ENCODE data around the gene BORCS6. TPM values are rescaled to one million over a fixed set of nuclear protein-coding genes. Genes with fewer than 3 reads are reported as not detected.
A peak's percentile ranks its signal among the peaks of the same experiment; 100 is the strongest.

BORCS6 gene
- total and polyA plus RNA-seq, 2 of the 13 experiments (the other 11 are each of a cell fraction or from before 2014, with no cell fraction given) = 2.0 to 5.1 TPM

GRCh38 chr17:8163978-8164814 is 25.8 kb downstream of the BORCS6 start (continued):
- TF ChIP-seq CSRNP1 (CRISPR knock-in tag; IDR thresholded peaks at IDR 0.05) (0 out of 2 replicates have a peak, but pooled peaks have one; percentile 24), ZNF740 (CRISPR knock-in tag; IDR thresholded peaks at IDR 0.05) (peak; percentile 83; the same call in 1 of the 2 replicates), HNF4A (CRISPR knock-in tag; IDR thresholded peaks at IDR 0.05) (peak; percentile 56), ZNF83 (CRISPR knock-in tag; IDR thresholded peaks at IDR 0.05; ENCODE audit: borderline replicate concordance) (no peak), FOXO1 (CRISPR knock-in tag; IDR thresholded peaks at IDR 0.05) (peak; percentile 59; the same call in 1 of the 2 replicates), YY1 (IDR thresholded peaks at IDR 0.05; ENCODE audit: insufficient read depth, insufficient replicate concordance, low read depth, low read length) (no peak), MTF2 (CRISPR knock-in tag; IDR thresholded peaks at IDR 0.05; ENCODE audit: borderline replicate concordance) (no peak), ZNF784 (CRISPR knock-in tag; IDR thresholded peaks at IDR 0.05; ENCODE audit: borderline replicate concordance) (no peak), ZNF770 (CRISPR knock-in tag; IDR thresholded peaks at IDR 0.05) (0 out of 2 replicates have a peak, but pooled peaks have one; percentile 56), ZNF670 (CRISPR knock-in tag; IDR thresholded peaks at IDR 0.05; ENCODE audit: borderline replicate concordance) (peak; percentile 59; the same call in 1 of the 2 replicates), NFATC3 (CRISPR knock-in tag; IDR thresholded peaks at IDR 0.05) (no peak), PAXIP1 (CRISPR knock-in tag; conservative IDR thresholded peaks at IDR 0.05) (peak; percentile 90), TP53 (CRISPR knock-in tag; conservative IDR thresholded peaks at IDR 0.05) (no peak), MAF1 (CRISPR knock-in tag; IDR thresholded peaks at IDR 0.05; ENCODE audit: borderline replicate concordance) (no peak), ISL2 (CRISPR knock-in tag; IDR thresholded peaks at IDR 0.05) (0 out of 2 replicates have a peak, but pooled peaks have one; percentile 25), GABPA (IDR thresholded peaks at IDR 0.05; ENCODE audit: low read depth, low read length) (no peak), GABPA (CRISPR knock-in tag; IDR thresholded peaks at IDR 0.05; ENCODE audit: low read depth) (peak; percentile 47), ZFAT (CRISPR knock-in tag; conservative IDR thresholded peaks at IDR 0.05) (no peak), CENPBD1 (CRISPR knock-in tag; IDR thresholded peaks at IDR 0.05; ENCODE audit: borderline replicate concordance, low read depth) (no peak), SRY (CRISPR knock-in tag; IDR thresholded peaks at IDR 0.05) (no peak)

All from HepG2 (cell line).